HG03103 (cell line): ENCODE results near the gene EVI5.
"Not testable (repeated sequence)": the region's sequence is repeated elsewhere in the genome, so short reads cannot be mapped to it uniquely, and the experiment has no call there.

Experiments used
- ATAC-seq: cut with Tn5 transposase; IDR thresholded peaks from one replicate; pipeline ENCODE4 v1.9.1; 2021; ENCODE audit warnings: low read depth; ENCODE audit not compliant: unreplicated experiment

Gene EVI5

GRCh38 chr1:92536211-92536979 is 248.5 kb downstream of the EVI5 start:
- no peak for ATAC-seq

- ATAC-seq, result not testable (repeated sequence)
Observed at GRCh38 chr1:92532371-92532770, 252.5 kb downstream of the EVI5 start.

DNA sequence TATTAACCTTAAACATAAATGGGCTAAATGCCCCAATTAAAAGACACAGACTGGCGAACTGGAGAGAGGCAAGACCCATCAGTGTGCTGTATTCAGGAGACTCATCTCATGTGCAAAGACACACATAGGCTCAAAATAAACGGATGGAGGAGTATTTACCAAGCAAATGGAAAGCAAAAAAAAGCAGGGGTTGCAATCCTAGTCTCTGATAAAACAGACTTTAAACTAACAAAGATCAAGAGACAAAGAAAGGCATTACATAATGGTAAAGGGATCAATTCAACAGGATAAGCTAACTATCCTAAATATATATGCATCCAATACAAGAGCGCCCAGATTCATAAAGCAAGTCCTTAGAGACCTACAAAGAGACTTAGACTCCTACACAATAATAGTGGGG is 253.0 kb downstream of the EVI5 start:
- not testable (repeated sequence) for ATAC-seq

- ATAC-seq, result no peak
Observed at GRCh38 chr1:92527670-92528069, 257.2 kb downstream of the EVI5 start.

DNA sequence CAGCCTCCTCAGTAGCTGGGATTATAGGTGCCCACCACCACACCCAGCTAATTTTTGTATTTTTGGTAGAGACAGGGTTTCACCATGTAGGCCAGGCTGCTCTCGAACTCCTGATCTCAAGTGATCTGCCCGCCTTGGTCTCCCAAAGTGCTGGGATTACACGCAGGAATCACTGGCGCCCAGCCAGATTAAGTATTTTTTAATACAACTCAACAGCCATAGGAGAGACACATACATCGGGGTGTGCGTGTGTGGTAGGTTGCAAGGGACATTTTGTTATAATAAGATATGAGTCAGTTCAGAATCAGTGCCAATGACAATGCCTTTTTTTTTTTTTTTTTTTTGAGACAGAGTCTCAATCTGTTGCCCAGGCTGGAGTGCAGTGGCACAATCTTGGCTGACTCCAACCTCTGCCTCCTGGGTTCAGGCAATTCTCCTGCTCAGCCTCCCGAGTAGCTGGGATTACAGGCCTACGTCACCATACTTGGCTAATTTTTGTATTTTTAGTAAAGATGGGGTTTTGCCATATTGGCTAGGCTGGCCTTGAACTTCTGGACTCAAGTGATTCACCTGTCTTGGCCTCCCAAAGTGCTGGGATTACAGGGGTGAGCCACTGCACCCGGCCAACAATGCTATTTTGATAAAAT is 259.8 kb downstream of the EVI5 start:
- not testable (repeated sequence) for ATAC-seq

- ATAC-seq, result no peak
Observed at GRCh38 chr1:92519043-92519442, 265.9 kb downstream of the EVI5 start.

DNA sequence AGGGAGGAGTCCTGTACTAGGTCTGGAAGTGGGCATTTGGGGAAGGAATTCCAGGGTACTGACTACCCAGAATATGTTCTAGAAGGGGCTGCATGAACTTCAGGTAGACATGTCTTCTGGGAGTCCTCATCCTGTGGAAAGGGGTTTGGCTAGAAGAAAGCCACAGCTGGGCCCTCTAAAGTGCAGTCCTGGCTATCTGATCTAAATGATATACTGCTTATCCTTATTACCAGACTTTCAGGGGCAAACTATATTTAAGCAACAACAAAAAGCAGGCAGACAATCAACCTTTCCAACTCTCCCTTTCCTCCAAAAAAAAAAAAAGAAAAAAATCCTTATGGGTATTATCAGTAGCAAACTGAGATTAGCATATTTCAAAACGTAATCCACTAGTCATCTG is 268.3 kb downstream of the EVI5 start:
- no peak for ATAC-seq

GRCh38 chr1:92515796-92516201 is 269.1 kb downstream of the EVI5 start:
- ATAC-seq, result no peak

DNA sequence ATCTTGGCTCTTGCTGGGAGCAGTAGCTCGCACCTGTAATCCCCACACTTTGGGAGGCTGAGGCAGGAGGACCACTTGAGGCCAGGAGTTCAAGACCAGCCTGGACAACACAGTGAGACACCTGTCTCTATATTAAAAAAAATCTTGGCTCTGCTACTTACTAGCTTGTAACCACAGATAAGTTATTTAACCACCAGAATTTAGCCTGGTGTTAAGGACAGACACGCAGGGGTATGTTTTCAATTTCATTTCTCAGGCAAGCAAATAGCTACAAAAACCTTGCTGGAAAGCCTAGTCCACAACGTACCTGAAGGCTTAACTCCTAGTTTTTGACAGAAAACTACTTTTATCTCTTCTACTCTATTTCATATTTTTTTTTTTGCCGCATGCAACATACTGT is 273.4 kb downstream of the EVI5 start:
- ATAC-seq, result no peak

GRCh38 chr1:92509619-92510018 is 275.3 kb downstream of the EVI5 start:
- no peak for ATAC-seq

DNA sequence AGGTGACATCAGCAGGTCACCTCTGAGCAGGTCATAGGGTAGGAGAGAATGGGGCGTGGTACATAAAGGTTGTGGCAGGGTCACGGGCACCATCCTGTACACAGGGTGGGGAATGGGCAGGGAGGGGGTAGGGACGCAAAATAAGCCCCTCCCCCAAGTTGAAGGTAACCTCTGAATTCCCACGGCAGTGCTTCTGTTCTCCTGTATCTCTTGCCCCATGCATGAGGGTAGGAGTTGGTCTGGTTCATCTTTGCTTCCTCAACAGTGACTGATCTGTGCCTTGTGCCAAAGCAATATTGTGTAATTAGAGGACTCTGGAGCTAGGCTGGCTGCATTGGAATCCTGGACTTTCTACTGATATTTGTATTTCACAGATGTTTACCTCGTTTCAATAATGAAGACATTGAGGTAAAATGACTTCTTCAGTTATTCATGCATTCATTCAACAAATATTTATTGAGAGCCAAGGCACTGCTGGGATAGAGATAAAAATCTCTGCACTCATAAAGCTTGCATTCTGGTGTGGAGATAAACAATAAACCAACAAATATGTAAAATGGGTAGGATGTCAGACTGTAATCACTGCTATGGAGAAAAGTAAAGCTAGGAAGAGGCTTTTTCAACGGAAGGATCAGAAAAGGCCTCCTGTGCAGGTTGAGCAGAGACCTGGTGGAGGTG is 279.8 kb downstream of the EVI5 start:
- no peak for ATAC-seq

DNA sequence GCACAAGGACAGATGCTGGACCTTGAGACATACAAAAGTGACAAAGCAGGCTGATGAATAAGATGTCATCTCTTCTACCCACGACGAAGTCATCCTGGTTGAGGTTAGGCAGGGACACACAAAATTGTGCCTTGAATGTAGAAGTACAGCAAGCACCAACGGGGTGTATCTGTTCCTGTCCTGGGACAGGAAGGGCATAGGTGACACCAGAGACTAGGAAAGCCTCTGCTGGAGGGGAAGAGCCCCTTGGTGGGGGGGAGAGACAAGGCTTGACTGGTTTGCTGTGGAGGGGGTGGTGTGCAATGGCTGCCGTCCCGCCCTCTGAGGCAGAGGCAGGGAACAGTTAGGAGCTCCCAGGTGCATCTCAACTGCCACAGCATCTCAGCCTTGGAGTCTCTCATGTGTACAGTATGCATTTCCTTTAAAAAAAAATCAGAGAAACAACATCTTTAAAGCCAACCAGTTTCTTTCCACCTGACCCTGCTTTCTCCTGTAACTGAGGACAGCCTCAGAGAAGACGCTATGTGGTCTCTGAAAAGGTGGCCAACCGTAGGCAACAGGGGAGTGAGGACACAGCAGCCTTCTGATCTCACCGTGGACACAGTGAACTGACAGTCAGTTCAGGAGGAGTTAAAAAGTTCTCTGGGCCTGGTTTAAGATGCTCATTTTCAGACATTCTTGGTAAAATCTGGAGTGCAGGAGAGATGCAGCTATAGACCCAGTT is 280.5 kb downstream of the EVI5 start:
- no peak for ATAC-seq

DNA sequence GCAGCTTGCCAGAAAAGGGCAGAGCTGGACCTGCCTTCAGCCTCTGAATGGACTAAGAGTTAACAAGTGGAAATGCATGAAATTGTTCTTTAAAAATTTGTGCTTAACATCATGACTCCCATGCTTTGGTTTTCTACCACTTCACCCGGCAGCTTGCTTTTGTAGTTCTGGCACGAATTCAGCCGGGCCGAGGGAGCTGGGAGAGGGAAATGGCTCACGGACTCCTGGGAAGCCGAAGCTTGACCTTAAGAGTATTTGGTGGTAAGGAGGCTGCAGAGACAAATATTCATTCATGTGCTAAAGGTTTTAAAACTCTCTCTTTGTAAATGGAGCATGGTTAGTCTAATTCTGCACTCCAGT is 281.0 kb downstream of the EVI5 start:
- no peak for ATAC-seq

GRCh38 chr1:92503043-92503925 is 281.6 kb downstream of the EVI5 start:
- ATAC-seq, result no peak

DNA sequence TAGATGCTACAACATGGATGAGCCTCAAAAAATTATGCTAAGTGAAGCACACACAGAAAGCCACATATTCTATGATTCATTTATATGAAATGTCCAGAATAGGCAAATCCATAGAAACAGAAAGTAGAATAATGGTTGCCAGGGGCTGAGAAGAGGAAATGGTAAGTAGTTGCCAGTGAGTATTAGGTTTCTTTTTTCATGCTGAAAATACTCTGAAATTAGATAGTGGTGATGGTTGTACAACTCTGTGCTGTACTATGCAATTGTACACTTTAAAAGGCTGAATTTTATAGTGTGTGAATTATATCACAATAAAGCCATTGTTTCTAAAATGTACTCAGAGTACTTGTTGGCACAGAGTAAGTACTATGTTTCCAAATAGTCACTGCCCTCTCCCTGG is 282.7 kb downstream of the EVI5 start:
- ATAC-seq, result no peak

DNA sequence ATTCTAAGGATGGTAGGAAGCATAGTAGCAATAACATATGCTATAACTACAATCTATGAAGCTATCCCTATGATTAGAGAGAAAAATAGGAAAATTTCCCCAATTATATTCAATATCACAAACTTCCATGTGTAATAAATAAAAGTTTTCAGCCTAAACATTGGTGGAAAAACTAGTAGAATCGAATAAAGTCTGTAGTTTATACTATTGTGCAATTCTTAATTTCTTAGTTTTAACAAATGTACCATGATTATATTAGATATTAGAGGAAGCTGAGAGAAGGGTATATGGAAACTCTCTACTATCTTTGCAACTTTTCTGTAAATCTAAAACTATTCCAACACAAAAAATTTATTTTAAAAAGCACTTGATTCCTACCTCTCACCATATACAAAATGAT is 284.4 kb downstream of the EVI5 start:
- ATAC-seq, result no peak

GRCh38 chr1:92495392-92496063 is 289.4 kb downstream of the EVI5 start:
- ATAC-seq, result no peak

DNA sequence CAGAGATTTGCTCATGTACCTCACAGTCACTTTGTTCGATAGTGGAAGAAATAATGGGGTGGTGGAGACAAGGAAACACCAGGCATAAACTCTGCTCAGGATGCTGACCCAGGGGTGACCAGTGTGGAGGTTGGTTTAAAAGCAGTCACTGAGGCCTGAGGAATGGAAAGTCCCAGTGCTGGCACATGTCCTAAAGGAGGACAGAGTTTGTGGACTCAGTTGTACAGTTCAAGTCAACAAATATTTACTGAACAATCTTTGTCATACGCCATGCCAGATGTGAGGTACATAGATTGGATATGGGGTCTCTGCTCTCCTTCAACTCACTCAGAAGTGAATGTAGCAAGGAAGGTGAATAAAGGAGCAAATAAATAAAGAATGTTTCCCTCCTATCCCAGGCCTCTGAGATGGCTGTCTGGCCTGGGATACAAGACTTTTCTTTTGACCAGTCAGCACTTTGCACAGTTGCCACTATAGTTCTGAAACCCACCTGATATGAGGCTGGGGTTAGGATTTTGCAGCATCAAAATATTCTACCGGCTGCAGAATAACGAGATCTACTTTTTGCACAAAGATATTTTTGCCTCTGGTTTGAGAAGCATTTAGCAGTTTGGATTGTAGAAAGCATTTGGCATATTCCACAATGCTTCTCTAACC is 290.3 kb downstream of the EVI5 start:
- no peak for ATAC-seq

DNA sequence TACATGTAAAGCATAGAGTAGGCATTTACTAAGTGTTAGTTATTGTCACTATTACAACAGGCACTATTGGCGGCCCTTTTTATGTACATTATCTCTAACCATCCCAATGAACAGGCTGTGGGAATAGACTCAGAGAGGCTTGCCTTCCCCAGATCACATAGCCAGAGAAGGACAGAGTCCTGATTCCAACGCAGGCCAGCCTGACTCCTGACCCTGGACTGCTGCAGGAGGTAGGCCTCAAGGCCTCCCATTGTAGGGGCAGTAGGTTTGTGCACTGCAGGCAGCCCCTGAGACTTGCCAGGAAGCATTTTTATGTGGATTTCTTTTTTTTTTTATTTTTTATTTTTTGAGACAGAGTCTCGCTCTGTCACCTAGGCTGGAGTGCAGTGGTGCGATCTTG is 291.8 kb downstream of the EVI5 start:
- no peak for ATAC-seq
